Uterus (tissue), 4 donors: Measurements from ENCODE around the gene CERS5. TPM values are rescaled to one million over a fixed set of nuclear protein-coding genes. Genes with fewer than 3 reads are reported as not detected.

Source experiments
- DNase-seq, 2 donors: peaks; one replicate each; pipeline ENCODE4 v3.0.0-alpha.2; 2019 to 2020
- H3K27ac ChIP-seq, 2 donors: fragments of 200-600 bp; sonication (generic); 1 replicate in 1 of 2; 2 replicates in 1 of 2; pipeline ENCODE4 v1.5.1; 2016 to 2018
- H3K27me3 ChIP-seq, 2 donors: fragments of 200-600 bp; sonication (generic); one replicate each; pipeline ENCODE4 v1.5.1; 2018 to 2019; ENCODE audit warnings: control low read depth in 1 of 2
- H3K36me3 ChIP-seq, 2 donors: fragments of 200-600 bp; sonication (generic); one replicate each; pipeline ENCODE4 v1.5.1; 2019; ENCODE audit warnings: control low read depth in 1 of 2
- H3K4me1 ChIP-seq, 2 donors: fragments of 200-600 bp; sonication (generic); one replicate each; pipeline ENCODE4 v1.5.1; 2018 to 2019; ENCODE audit warnings: control low read depth in 1 of 2
- H3K4me3 ChIP-seq, 2 donors: fragments of 200-600 bp; sonication (generic); 1 replicate in 1 of 2; 2 replicates in 1 of 2; pipeline ENCODE4 v1.5.1; 2018 to 2019; ENCODE audit warnings: mild to moderate bottlenecking in 1 of 2
- H3K9me3 ChIP-seq, 2 donors: fragments of 200-600 bp; sonication (generic); one replicate each; pipeline ENCODE4 v1.5.1; 2019; ENCODE audit warnings: control low read depth in 1 of 2
- POLR2A ChIP-seq, 2 donors: fragments of 450-650 bp; IDR thresholded peaks; one replicate each; pipeline ENCODE4 v1.6.1; 2016; ENCODE audit warnings: antibody characterized with exemption in 2 of 2, mild to moderate bottlenecking in 1 of 2, moderate library complexity in 1 of 2
- intact Hi-C: fragments of 100-400 bp; cut with DNase I; formaldehyde crosslinking; loops from one replicate; pipeline ENCODE4 v1.15.1; 2023; ENCODE audit warnings: low total_unique reads
- total RNA-seq, 4 donors: library from RNA; depleted of rRNA in 3 of 4; stranded (reverse); fragments of >200 nt in 3 of 4; gene quantifications; one replicate each; pipeline versions ENCODE4 v1.1.0 to v1.2.4, GENCODE V29; 2014 to 2023
- TF ChIP-seq, protein P1 (sequence below), 4 experiments: fragments of 200-600 bp in 2 of 4; fragments of 450-650 bp in 2 of 4; sonication (generic) in 2 of 4; IDR thresholded peaks; one replicate each; pipeline ENCODE4 v1.5.1; 2016 to 2019; ENCODE audit warnings: antibody characterized with exemption in 4 of 4, mild to moderate bottlenecking in 2 of 4, moderate library complexity in 1 of 4
- donor health status: DM: yes; HTN: yes; CAD: no.

Gene CERS5
- total RNA-seq, 4 donors from 2014 or later: 9.1 to 73.9 (median 40.5) TPM

DNA sequence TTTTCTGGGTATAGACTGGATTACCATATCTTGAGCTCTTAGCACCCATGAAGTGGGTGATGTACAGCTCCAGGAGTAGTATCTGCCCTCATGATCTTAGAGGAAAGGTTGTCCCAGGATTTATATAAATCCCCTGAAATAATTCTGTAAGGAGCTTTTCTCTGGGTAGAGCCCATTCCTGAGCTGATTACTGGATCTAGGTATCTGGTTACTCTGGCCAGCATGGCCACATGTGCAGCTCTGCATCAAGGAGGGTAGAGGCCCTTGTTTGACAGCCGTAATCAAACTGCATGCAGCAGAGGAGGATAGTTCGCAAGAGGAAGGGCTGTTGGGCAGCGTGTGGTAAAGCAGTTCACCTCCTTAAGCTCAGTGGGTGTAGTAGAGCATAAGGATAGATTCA is 46.6 kb downstream of the CERS5 start:
- intact Hi-C loops: no loop called here
- Histone ChIP-seq H3K4me3 (no peak overlapping the region), H3K27ac (no peak overlapping the region), H3K9me3 (no peaks in the 10 kb centered on the region), H3K27me3 (no peaks in the 10 kb centered on the region), H3K4me1 (peaks cover 0 to 3% of the 10 kb centered on the region in 2 donors), H3K36me3 (no peaks in the 10 kb centered on the region)
- no peak for TF ChIP-seq POLR2A (IDR thresholded peaks at IDR 0.05)
- TF ChIP-seq, protein P1, sequence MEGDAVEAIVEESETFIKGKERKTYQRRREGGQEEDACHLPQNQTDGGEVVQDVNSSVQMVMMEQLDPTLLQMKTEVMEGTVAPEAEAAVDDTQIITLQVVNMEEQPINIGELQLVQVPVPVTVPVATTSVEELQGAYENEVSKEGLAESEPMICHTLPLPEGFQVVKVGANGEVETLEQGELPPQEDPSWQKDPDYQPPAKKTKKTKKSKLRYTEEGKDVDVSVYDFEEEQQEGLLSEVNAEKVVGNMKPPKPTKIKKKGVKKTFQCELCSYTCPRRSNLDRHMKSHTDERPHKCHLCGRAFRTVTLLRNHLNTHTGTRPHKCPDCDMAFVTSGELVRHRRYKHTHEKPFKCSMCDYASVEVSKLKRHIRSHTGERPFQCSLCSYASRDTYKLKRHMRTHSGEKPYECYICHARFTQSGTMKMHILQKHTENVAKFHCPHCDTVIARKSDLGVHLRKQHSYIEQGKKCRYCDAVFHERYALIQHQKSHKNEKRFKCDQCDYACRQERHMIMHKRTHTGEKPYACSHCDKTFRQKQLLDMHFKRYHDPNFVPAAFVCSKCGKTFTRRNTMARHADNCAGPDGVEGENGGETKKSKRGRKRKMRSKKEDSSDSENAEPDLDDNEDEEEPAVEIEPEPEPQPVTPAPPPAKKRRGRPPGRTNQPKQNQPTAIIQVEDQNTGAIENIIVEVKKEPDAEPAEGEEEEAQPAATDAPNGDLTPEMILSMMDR (IDR thresholded peaks at IDR 0.05): no peak
- peak in 1 of 2 donors; percentile 0 for DNase-seq

DNA sequence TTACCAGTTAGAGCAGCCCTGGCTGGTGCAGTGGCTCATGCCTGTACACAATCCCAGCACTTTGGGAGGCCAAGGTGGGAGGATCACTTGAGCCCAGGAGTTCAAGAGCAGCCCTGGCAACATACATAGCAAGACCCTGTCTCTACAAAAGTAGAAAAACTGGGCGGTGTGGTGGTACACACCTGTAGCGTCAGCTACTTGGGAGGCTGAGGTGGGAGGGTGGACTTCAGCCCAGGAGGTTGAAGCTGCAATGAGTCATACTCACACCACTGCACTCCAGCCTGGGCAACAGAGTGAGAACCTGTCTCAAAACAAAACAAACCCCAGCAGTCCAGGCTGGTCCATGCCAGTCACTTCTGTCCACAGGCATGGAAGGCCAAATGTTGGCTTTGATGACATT is 47.8 kb downstream of the CERS5 start:
- TF ChIP-seq, protein P1 (IDR thresholded peaks at IDR 0.05): no peak
- TF ChIP-seq POLR2A (IDR thresholded peaks at IDR 0.05): no peak
- no peaks in the 10 kb centered on the region for H3K36me3 ChIP-seq
- H3K4me1 ChIP-seq: peaks cover 2 to 3% of the 10 kb centered on the region in 2 donors

GRCh38 chr12:50117057-50117622 is 50.0 kb downstream of the CERS5 start:
- no peaks in the 10 kb centered on the region for H3K27me3 ChIP-seq
- no peak for DNase-seq
- intact Hi-C loops: no loop called here
- no peaks in the 10 kb centered on the region for H3K9me3 ChIP-seq
- peaks cover 3 to 10% of the 10 kb centered on the region in 2 donors for H3K4me1 ChIP-seq
- H3K27ac ChIP-seq: peak overlapping the region in 1 of 2 donors; percentile 21
- no peak overlapping the region for H3K4me3 ChIP-seq
- H3K36me3 ChIP-seq: no peaks in the 10 kb centered on the region
- TF ChIP-seq POLR2A (IDR thresholded peaks at IDR 0.05): no peak
- TF ChIP-seq, protein P1 (IDR thresholded peaks at IDR 0.05): no peak

More for the DNA sequence above, 47.8 kb downstream of the CERS5 start:
- DNase-seq: no peak
- H3K27me3 ChIP-seq: no peaks in the 10 kb centered on the region
- H3K4me3 ChIP-seq: no peak overlapping the region
- intact Hi-C loops: no loop called here
- H3K9me3 ChIP-seq: no peaks in the 10 kb centered on the region
- H3K27ac ChIP-seq: no peak overlapping the region

DNA sequence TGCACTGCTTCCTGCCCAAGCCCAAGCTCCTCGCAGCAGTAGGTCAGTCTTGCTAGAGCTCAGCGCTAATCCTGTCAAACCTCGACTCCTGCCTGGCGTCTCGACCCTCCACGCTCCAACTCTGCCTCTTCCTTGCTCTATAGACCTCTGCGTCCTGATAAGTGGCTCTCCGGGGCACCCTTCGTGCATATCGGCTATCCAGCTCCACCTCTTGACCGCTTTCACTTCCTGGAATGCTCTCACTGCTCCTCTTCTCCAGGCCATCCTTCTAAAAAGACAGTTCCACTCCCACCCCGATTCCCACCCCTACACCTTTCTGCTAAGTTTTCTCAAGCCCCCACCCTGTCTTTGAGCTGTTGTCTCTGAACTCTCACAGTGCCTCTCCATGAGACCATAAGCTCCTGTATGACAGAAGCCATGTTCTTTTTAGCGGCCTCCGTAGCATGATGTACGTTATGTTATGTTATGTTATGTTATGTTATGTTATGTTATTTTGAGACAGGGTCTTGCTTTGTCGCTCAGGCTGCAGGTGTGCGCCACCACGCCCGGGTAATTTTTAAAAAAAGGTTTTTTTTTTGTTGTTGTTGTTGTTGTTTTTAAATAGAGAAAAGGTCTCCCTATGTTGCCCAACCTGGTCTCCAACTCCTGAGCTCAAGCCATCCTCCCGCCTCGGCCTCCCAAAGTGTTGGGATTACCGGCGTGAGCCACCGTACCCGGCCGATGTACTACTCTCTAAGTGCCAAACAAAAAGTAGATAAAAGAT is 54.5 kb downstream of the CERS5 start:
- H3K36me3 ChIP-seq: no peaks in the 10 kb centered on the region
- H3K9me3 ChIP-seq: no peaks in the 10 kb centered on the region
- peak overlapping the region; percentile 84 to 92 for H3K27ac ChIP-seq
- H3K4me3 ChIP-seq: peak overlapping the region; percentile 70 to 74
- intact Hi-C loops: no loop called here
- no peaks in the 10 kb centered on the region for H3K27me3 ChIP-seq
- no peak for DNase-seq
- no peak for TF ChIP-seq POLR2A (IDR thresholded peaks at IDR 0.05)
- TF ChIP-seq, protein P1 (IDR thresholded peaks at IDR 0.05): no peak
- H3K4me1 ChIP-seq: peaks cover 3 to 16% of the 10 kb centered on the region in 2 donors
